GM21717 (cell line): ENCODE results near the gene RBM38.

Experiments used
- ATAC-seq: cut with Tn5 transposase; IDR thresholded peaks from one replicate; pipeline ENCODE4 v1.9.1; 2021; ENCODE audit warnings: mild to moderate bottlenecking, moderate library complexity; ENCODE audit not compliant: unreplicated experiment

The RBM38 gene

GRCh38 chr20:57433657-57434389, 42.6 kb downstream of the RBM38 start:
- no peak for ATAC-seq

GRCh38 chr20:57434390-57434700, 43.1 kb downstream of the RBM38 start:
- ATAC-seq = no peak

GRCh38 chr20:57435105-57435497, 43.9 kb downstream of the RBM38 start:
- ATAC-seq = no peak

GRCh38 chr20:57435498-57436222, 44.5 kb downstream of the RBM38 start:
- ATAC-seq = no peak

- no peak for ATAC-seq
These were observed 45.0 kb downstream of the RBM38 start for GRCh38 chr20:57436223-57436545.

- ATAC-seq = no peak
These were observed 46.1 kb downstream of the RBM38 start for GRCh38 chr20:57437267-57437666.

- ATAC-seq = no peak
These were observed 46.6 kb downstream of the RBM38 start for GRCh38 chr20:57437672-57438330.

- no peak for ATAC-seq
These were observed 47.4 kb downstream of the RBM38 start for GRCh38 chr20:57438552-57438951.

- ATAC-seq = no peak
These were observed 48.2 kb downstream of the RBM38 start for GRCh38 chr20:57439432-57439831.

GRCh38 chr20:57439993-57440392, 48.8 kb downstream of the RBM38 start:
- ATAC-seq = no peak

GRCh38 chr20:57440678-57441509, 49.7 kb downstream of the RBM38 start:
- ATAC-seq = no peak

GRCh38 chr20:57441510-57442154, 50.4 kb downstream of the RBM38 start:
- no peak for ATAC-seq

- ATAC-seq = no peak
These were observed 51.1 kb downstream of the RBM38 start for GRCh38 chr20:57442158-57442887.

GRCh38 chr20:57442888-57443239, 51.7 kb downstream of the RBM38 start:
- ATAC-seq = no peak

GRCh38 chr20:57443349-57444265, 52.4 kb downstream of the RBM38 start:
- no peak for ATAC-seq

GRCh38 chr20:57444394-57445048, 53.3 kb downstream of the RBM38 start:
- no peak for ATAC-seq

- no peak for ATAC-seq
These were observed 54.1 kb downstream of the RBM38 start for GRCh38 chr20:57445298-57445697.

- ATAC-seq = no peak
These were observed 54.6 kb downstream of the RBM38 start for GRCh38 chr20:57445774-57446173.
